ENCODE measurements around the gene ACACB.
A peak's percentile ranks its signal among the peaks of the same experiment; 100 is the strongest.

Gene ACACB

GRCh38 chr12:109160873-109161272 is 44.5 kb downstream of the ACACB start:
- DNase-seq (ENCODE audit: low read depth), result no peak

GRCh38 chr12:109162551-109162950 is 46.2 kb downstream of the ACACB start:
- no peak for DNase-seq (ENCODE audit: low read depth)
- TF ChIP-seq, protein P1, sequence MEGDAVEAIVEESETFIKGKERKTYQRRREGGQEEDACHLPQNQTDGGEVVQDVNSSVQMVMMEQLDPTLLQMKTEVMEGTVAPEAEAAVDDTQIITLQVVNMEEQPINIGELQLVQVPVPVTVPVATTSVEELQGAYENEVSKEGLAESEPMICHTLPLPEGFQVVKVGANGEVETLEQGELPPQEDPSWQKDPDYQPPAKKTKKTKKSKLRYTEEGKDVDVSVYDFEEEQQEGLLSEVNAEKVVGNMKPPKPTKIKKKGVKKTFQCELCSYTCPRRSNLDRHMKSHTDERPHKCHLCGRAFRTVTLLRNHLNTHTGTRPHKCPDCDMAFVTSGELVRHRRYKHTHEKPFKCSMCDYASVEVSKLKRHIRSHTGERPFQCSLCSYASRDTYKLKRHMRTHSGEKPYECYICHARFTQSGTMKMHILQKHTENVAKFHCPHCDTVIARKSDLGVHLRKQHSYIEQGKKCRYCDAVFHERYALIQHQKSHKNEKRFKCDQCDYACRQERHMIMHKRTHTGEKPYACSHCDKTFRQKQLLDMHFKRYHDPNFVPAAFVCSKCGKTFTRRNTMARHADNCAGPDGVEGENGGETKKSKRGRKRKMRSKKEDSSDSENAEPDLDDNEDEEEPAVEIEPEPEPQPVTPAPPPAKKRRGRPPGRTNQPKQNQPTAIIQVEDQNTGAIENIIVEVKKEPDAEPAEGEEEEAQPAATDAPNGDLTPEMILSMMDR (conservative IDR thresholded peaks at IDR 0.05; ENCODE audit: low read length), result no peak
- no peak overlapping the region for H3K4me3 ChIP-seq (ENCODE audit: low read length)

More at GRCh38 chr12:109160873-109161272, 44.5 kb downstream of the ACACB start:
- H3K4me3 ChIP-seq (ENCODE audit: low read length), result no peak overlapping the region
- TF ChIP-seq, protein P1 (conservative IDR thresholded peaks at IDR 0.05; ENCODE audit: low read length), result no peak

DNA sequence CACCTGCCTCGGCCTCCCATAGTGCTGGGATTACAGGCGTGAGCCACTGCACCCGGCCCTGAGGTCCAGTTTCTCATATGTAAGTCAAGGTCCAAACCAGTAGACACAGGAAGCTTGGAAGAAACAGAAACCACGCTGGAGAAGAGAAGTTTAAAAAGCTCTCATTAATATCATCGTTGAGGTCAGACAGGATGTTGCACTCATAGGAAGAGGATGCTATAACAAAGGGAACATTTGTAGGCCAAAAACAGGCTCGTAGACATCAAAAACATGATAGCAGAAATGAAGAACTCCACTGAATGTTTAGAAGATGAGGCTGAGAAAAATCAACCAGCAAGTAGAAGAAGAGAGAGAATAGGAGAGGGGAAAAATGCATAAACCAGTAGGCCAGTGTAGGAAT is 46.8 kb downstream of the ACACB start:
- TF ChIP-seq, protein P1 (conservative IDR thresholded peaks at IDR 0.05; ENCODE audit: low read length), result no peak
- DNase-seq (ENCODE audit: low read depth), result no peak
- no peak overlapping the region for H3K4me3 ChIP-seq (ENCODE audit: low read length)

GRCh38 chr12:109165599-109165998 is 49.2 kb downstream of the ACACB start:
- DNase-seq (ENCODE audit: low read depth), result peak; percentile 4
- no peak overlapping the region for H3K4me3 ChIP-seq (ENCODE audit: low read length)
- TF ChIP-seq, protein P1 (conservative IDR thresholded peaks at IDR 0.05; ENCODE audit: low read length), result no peak

- no peak overlapping the region for H3K4me3 ChIP-seq (ENCODE audit: low read length)
- TF ChIP-seq, protein P1 (conservative IDR thresholded peaks at IDR 0.05; ENCODE audit: low read length), result no peak
- DNase-seq (ENCODE audit: low read depth), result no peak
Observed at GRCh38 chr12:109166371-109166770, 50.0 kb downstream of the ACACB start.

DNA sequence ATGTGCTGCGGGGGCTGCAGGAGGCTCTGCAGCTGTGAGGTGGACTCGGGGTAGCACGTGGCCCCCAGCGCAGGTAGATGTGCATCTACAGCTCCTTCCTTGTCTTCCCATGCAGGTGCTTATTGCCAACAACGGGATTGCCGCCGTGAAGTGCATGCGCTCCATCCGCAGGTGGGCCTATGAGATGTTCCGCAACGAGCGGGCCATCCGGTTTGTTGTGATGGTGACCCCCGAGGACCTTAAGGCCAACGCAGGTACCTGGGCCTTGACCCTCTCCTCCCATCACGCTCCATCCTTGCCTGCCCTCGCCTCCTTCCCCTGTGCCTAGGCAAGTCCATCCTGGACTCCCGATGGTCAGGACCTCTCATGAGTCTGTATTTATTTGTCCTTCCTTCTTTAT is 51.4 kb downstream of the ACACB start:
- DNase-seq (ENCODE audit: low read depth), result no peak
- no peak overlapping the region for H3K4me3 ChIP-seq (ENCODE audit: low read length)
- TF ChIP-seq, protein P1 (conservative IDR thresholded peaks at IDR 0.05; ENCODE audit: low read length), result no peak

GRCh38 chr12:109169262-109169661 is 52.9 kb downstream of the ACACB start:
- no peak overlapping the region for H3K4me3 ChIP-seq (ENCODE audit: low read length)
- no peak for DNase-seq (ENCODE audit: low read depth)
- TF ChIP-seq, protein P1 (conservative IDR thresholded peaks at IDR 0.05; ENCODE audit: low read length), result no peak
